Chondrocyte (in vitro differentiated cells): ENCODE measurements around the gene PHYKPL. TPM values are rescaled to one million over a fixed set of nuclear protein-coding genes. Genes with fewer than 3 reads are reported as not detected.

Experiments
- DNase-seq: peaks from one replicate; pipeline ENCODE4 v3.0.0; 2021; ENCODE audit warnings: mixed read lengths, low spot score
- H3K27ac Mint-ChIP-seq: one replicate; pipeline ENCODE4 v1.8.0; 2021; ENCODE audit warnings: mild to moderate bottlenecking, moderate library complexity, mixed read lengths; ENCODE audit not compliant: unreplicated experiment
- H3K27me3 Mint-ChIP-seq: 2 replicates; pipeline ENCODE4 v1.8.0; 2021; ENCODE audit warnings: low read depth, mixed read lengths
- H3K36me3 Mint-ChIP-seq: 2 replicates; pipeline ENCODE4 v1.8.0; 2021; ENCODE audit warnings: low read depth, mixed read lengths
- H3K4me1 Mint-ChIP-seq: 2 replicates; pipeline ENCODE4 v1.8.0; 2021; ENCODE audit warnings: low read depth, mild to moderate bottlenecking, mixed read lengths
- H3K4me3 Mint-ChIP-seq: one replicate; pipeline ENCODE4 v1.8.0; 2021; ENCODE audit warnings: mild to moderate bottlenecking, moderate library complexity, mixed read lengths; ENCODE audit not compliant: unreplicated experiment
- H3K9me3 Mint-ChIP-seq: 2 replicates; pipeline ENCODE4 v1.8.0; 2021; ENCODE audit warnings: low read depth, mixed read lengths
- total RNA-seq: library from RNA; stranded (reverse); gene quantifications from 3 replicates; pipeline ENCODE4 v1.2.1, GENCODE V29; 2021
- TF ChIP-seq, protein P1 (sequence below): fragments of 200-600 bp; sonication (generic); IDR thresholded peaks from 2 replicates; pipeline ENCODE4 v1.5.0; 2021; ENCODE audit warnings: antibody characterized with exemption, mild to moderate bottlenecking, moderate library complexity

PHYKPL gene
- total RNA-seq, 1 donor from 2014 or later: 43.8 TPM

- no peaks in the 10 kb centered on the region for H3K27me3 Mint-ChIP-seq
- DNase-seq: no peak
- no peaks in the 10 kb centered on the region for H3K9me3 Mint-ChIP-seq
- no peak overlapping the region for H3K4me3 Mint-ChIP-seq
- TF ChIP-seq, protein P1, sequence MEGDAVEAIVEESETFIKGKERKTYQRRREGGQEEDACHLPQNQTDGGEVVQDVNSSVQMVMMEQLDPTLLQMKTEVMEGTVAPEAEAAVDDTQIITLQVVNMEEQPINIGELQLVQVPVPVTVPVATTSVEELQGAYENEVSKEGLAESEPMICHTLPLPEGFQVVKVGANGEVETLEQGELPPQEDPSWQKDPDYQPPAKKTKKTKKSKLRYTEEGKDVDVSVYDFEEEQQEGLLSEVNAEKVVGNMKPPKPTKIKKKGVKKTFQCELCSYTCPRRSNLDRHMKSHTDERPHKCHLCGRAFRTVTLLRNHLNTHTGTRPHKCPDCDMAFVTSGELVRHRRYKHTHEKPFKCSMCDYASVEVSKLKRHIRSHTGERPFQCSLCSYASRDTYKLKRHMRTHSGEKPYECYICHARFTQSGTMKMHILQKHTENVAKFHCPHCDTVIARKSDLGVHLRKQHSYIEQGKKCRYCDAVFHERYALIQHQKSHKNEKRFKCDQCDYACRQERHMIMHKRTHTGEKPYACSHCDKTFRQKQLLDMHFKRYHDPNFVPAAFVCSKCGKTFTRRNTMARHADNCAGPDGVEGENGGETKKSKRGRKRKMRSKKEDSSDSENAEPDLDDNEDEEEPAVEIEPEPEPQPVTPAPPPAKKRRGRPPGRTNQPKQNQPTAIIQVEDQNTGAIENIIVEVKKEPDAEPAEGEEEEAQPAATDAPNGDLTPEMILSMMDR: no peak
- peak overlapping the region; percentile 36 for H3K27ac Mint-ChIP-seq
- H3K36me3 Mint-ChIP-seq: peaks cover 43% of the 10 kb centered on the region
- H3K4me1 Mint-ChIP-seq: peaks cover 28% of the 10 kb centered on the region
These were observed 23.1 kb downstream of the PHYKPL start for GRCh38 chr5:178209334-178210072.

GRCh38 chr5:178208540-178209227 lies 23.9 kb downstream of the PHYKPL start:
- TF ChIP-seq, protein P1: peak; percentile 48
- H3K4me1 Mint-ChIP-seq: peaks cover 28% of the 10 kb centered on the region
- peaks cover 42% of the 10 kb centered on the region for H3K36me3 Mint-ChIP-seq
- no peak for DNase-seq
- no peak overlapping the region for H3K4me3 Mint-ChIP-seq
- H3K9me3 Mint-ChIP-seq: no peaks in the 10 kb centered on the region
- peak overlapping the region; percentile 36 for H3K27ac Mint-ChIP-seq
- no peaks in the 10 kb centered on the region for H3K27me3 Mint-ChIP-seq

DNA sequence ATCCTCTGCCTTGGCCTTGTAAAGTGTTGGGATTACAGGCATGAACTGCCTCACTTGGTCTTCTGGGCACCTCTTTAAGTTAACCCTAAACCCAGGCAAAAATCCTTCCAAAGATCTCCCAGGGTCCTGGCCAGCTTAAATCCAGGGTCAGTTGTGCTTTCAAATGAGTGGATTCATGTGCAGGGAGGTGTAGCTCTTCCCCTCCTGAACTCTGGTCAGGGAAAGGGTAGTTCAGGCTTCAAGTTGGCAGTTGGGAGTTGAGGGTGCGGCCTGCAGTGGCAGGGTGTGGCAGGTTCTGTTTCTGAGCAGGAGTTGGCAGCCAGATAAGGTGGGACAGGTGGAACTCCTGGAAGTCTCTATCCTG lies 24.7 kb downstream of the PHYKPL start:
- Mint-ChIP-seq H3K9me3 (no peaks in the 10 kb centered on the region), H3K27me3 (no peaks in the 10 kb centered on the region), H3K36me3 (peaks cover 41% of the 10 kb centered on the region), H3K27ac (peak overlapping the region; percentile 82), H3K4me3 (no peak overlapping the region), H3K4me1 (peaks cover 28% of the 10 kb centered on the region)
- TF ChIP-seq, protein P1: no peak
- DNase-seq: no peak

DNA sequence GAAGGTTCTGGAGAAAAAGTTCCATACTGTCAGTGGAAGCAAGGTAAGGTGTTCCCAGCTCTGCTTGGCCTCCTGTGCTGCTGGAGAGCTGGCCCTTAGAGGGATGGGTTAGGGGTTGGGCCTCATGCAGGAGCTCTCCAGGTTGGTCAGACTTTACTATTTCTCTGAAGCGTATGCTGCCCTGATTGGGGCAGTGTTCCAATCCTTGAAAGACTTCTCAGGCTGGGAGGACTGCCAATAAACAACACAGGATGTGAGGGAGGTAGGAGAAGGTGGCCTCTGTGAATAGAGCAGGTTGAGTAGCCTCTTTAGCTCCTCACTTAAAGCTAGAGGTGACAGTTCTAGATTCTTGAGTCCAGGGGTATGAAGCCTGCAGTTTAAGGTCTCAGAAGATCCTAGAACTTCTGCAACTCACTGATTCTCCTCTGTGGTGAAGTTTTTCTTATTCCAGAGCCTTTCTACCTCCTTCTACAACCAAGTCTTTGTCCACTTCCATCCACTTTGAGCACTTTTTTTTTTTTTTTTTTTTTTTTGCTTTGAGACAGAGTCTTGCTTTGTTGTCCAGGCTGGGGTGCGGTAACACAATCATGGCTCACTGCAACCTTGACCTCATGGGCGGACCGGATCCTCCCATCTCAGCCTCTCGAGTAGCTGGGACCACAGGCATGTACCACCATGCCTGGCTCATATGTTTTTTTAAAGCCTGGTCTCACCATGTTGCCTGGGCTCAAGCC lies 25.3 kb downstream of the PHYKPL start:
- TF ChIP-seq, protein P1: no peak
- DNase-seq: no peak
- peaks cover 41% of the 10 kb centered on the region for H3K36me3 Mint-ChIP-seq
- no peaks in the 10 kb centered on the region for H3K27me3 Mint-ChIP-seq
- peak overlapping the region; percentile 73 for H3K27ac Mint-ChIP-seq
- peak overlapping the region; percentile 31 for H3K4me3 Mint-ChIP-seq
- H3K9me3 Mint-ChIP-seq: no peaks in the 10 kb centered on the region
- H3K4me1 Mint-ChIP-seq: peaks cover 28% of the 10 kb centered on the region
